PC-9 (cell line): ENCODE data around the gene TUBA1C.

Experiments
- EZH2 ChIP-seq: fragments of 200-600 bp; sonication (generic); IDR thresholded peaks from 2 replicates; pipeline ENCODE4 v1.8.0; 2017; ENCODE audit warnings: antibody characterized with exemption, low read depth
- TF ChIP-seq, protein P1 (sequence below): fragments of 200-600 bp; sonication (generic); conservative IDR thresholded peaks from 2 replicates; pipeline ENCODE4 v1.6.1; 2017; ENCODE audit warnings: mixed run types, antibody characterized with exemption, mild to moderate bottlenecking, moderate library complexity

DNA sequence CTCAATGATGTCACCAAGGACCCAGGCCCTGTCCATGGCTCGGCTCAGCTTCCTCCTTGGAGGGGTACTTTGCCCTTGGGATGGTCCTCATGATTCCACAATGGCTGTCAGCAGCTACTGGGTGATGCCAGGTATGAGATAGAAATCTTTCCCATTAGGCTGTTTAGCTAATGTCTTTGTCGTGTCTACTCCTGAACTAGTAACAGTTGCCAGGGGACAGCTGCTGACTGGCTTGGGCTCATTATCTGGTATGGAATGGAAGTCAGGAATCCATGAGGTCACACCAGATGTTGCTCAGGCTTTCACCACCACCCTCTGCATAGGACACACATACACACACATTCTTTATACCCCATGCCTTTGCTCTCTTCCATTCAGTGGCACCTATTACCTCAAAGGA, 39.3 kb downstream of the TUBA1C start:
- TF ChIP-seq, protein P1, sequence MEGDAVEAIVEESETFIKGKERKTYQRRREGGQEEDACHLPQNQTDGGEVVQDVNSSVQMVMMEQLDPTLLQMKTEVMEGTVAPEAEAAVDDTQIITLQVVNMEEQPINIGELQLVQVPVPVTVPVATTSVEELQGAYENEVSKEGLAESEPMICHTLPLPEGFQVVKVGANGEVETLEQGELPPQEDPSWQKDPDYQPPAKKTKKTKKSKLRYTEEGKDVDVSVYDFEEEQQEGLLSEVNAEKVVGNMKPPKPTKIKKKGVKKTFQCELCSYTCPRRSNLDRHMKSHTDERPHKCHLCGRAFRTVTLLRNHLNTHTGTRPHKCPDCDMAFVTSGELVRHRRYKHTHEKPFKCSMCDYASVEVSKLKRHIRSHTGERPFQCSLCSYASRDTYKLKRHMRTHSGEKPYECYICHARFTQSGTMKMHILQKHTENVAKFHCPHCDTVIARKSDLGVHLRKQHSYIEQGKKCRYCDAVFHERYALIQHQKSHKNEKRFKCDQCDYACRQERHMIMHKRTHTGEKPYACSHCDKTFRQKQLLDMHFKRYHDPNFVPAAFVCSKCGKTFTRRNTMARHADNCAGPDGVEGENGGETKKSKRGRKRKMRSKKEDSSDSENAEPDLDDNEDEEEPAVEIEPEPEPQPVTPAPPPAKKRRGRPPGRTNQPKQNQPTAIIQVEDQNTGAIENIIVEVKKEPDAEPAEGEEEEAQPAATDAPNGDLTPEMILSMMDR = no peak
- no peak for TF ChIP-seq EZH2
